Tibial nerve (tissue), 4 donors: ENCODE data around the gene AIG1. TPM values are rescaled to one million over a fixed set of nuclear protein-coding genes. Genes with fewer than 3 reads are reported as not detected.

Source experiments
- DNase-seq, 2 donors: peaks; one replicate each; pipeline ENCODE4 v3.0.0-alpha.2; 2019; ENCODE audit warnings: low spot score in 2 of 2
- H3K27ac ChIP-seq, 4 donors: fragments of 200-600 bp; sonication (generic) in 3 of 4; one replicate each; pipeline ENCODE4 v1.5.1; 2017 to 2019; ENCODE audit warnings: mild to moderate bottlenecking in 1 of 4
- H3K27me3 ChIP-seq, 2 donors: fragments of 200-600 bp; sonication (generic) in 1 of 2; one replicate each; pipeline versions ENCODE4 v1.5.1 to v1.6.0; 2017 to 2019
- H3K36me3 ChIP-seq, 3 donors: fragments of 200-600 bp; sonication (generic); one replicate each; pipeline ENCODE4 v1.5.1; 2018 to 2019
- H3K4me1 ChIP-seq, 4 donors: fragments of 200-600 bp; sonication (generic) in 3 of 4; one replicate each; pipeline ENCODE4 v1.5.1; 2017 to 2019
- H3K4me3 ChIP-seq, 4 donors: fragments of 200-600 bp; sonication (generic) in 3 of 4; one replicate each; pipeline ENCODE4 v1.5.1; 2017 to 2019; ENCODE audit warnings: mild to moderate bottlenecking in 1 of 4, moderate library complexity in 1 of 4
- H3K9me3 ChIP-seq, 4 donors: fragments of 200-600 bp; sonication (generic) in 3 of 4; one replicate each; pipeline ENCODE4 v1.5.1; 2017 to 2019
- CTCF ChIP-seq, 5 experiments: fragments of 200-600 bp in 3 of 5; fragments of 450-650 bp in 2 of 5; sonication (generic) in 3 of 5; IDR thresholded peaks; one replicate each; pipeline ENCODE4 v1.5.1; 2016 to 2019; ENCODE audit warnings: antibody characterized with exemption in 5 of 5, mild to moderate bottlenecking in 3 of 5, moderate library complexity in 2 of 5
- EP300 ChIP-seq, 2 donors: sonication (generic); formaldehyde crosslinking; IDR thresholded peaks; one replicate each; pipeline ENCODE4 v1.6.1; 2017; ENCODE audit warnings: antibody characterized with exemption in 2 of 2, mild to moderate bottlenecking in 1 of 2
- POLR2A ChIP-seq, 2 donors: fragments of 450-650 bp; IDR thresholded peaks; one replicate each; pipeline ENCODE4 v1.6.1; 2017; ENCODE audit warnings: antibody characterized with exemption in 2 of 2, mild to moderate bottlenecking in 2 of 2, moderate library complexity in 2 of 2
- WGBS, 2 donors: methylation state at CpG; one replicate each; pipeline ENCODE4 v1.1.5; 2018; 5-methylcytosine and 5-hydroxymethylcytosine counted together
- total RNA-seq, 4 donors: library from RNA; depleted of rRNA; stranded (reverse); fragments of >200 nt; gene quantifications; one replicate each; pipeline ENCODE4 v1.1.0, GENCODE V29; 2016

AIG1 gene
- total RNA-seq, 4 donors from 2014 or later = 18.2 to 23.9 (median 22.2) TPM

- Histone ChIP-seq H3K4me1 (no peaks in the 10 kb centered on the region), H3K4me3 (no peak overlapping the region), H3K36me3 (peaks cover 0 to 3% (median 0%) of the 10 kb centered on the region in 3 donors), H3K9me3 (no peaks in the 10 kb centered on the region), H3K27me3 (no peaks in the 10 kb centered on the region), H3K27ac (no peak overlapping the region)
- TF ChIP-seq POLR2A (IDR thresholded peaks at IDR 0.05) (no peak), EP300 (IDR thresholded peaks at IDR 0.05) (no peak)
- no peak for DNase-seq
- WGBS, 2 donors = 65 to 77% methylated on average over 1 of the region's 1 CpG
These were observed 268.2 kb downstream of the AIG1 start for GRCh38 chr6:143328876-143329275.

GRCh38 chr6:143329323-143329722 lies 268.6 kb downstream of the AIG1 start:
- WGBS, 2 donors = 77 to 84% methylated on average over 3 of the region's 3 CpGs
- no peak overlapping the region for H3K4me3 ChIP-seq
- H3K27me3 ChIP-seq = no peaks in the 10 kb centered on the region
- no peak overlapping the region for H3K27ac ChIP-seq
- H3K36me3 ChIP-seq = peaks cover 0 to 7% (median 0%) of the 10 kb centered on the region in 3 donors
- H3K4me1 ChIP-seq = no peaks in the 10 kb centered on the region
- no peak for TF ChIP-seq CTCF (IDR thresholded peaks at IDR 0.05)
- TF ChIP-seq POLR2A (IDR thresholded peaks at IDR 0.05) = no peak
- no peak for TF ChIP-seq EP300 (IDR thresholded peaks at IDR 0.05)
- no peak for DNase-seq
- H3K9me3 ChIP-seq = no peaks in the 10 kb centered on the region

- no peak for DNase-seq
- Histone ChIP-seq H3K27ac (no peak overlapping the region), H3K9me3 (no peaks in the 10 kb centered on the region), H3K27me3 (no peaks in the 10 kb centered on the region), H3K4me3 (no peak overlapping the region), H3K36me3 (peaks cover 0 to 7% (median 0%) of the 10 kb centered on the region in 3 donors), H3K4me1 (no peaks in the 10 kb centered on the region)
- TF ChIP-seq POLR2A (IDR thresholded peaks at IDR 0.05) (no peak), CTCF (IDR thresholded peaks at IDR 0.05) (no peak), EP300 (IDR thresholded peaks at IDR 0.05) (no peak)
- 91 to 97% methylated on average over 2 of the region's 2 CpGs for WGBS, 2 donors
These were observed 270.7 kb downstream of the AIG1 start for GRCh38 chr6:143331362-143331761.

- Histone ChIP-seq H3K4me3 (no peak overlapping the region), H3K9me3 (no peaks in the 10 kb centered on the region), H3K36me3 (peaks cover 0 to 7% (median 0%) of the 10 kb centered on the region in 3 donors), H3K4me1 (no peaks in the 10 kb centered on the region), H3K27ac (no peak overlapping the region), H3K27me3 (no peaks in the 10 kb centered on the region)
- no peak for DNase-seq
- 45 to 54% methylated on average over 1 of the region's 1 CpG for WGBS, 2 donors
- TF ChIP-seq EP300 (IDR thresholded peaks at IDR 0.05) (no peak), CTCF (IDR thresholded peaks at IDR 0.05) (no peak), POLR2A (IDR thresholded peaks at IDR 0.05) (no peak)
These were observed 271.6 kb downstream of the AIG1 start for GRCh38 chr6:143332153-143332845.

- no peak overlapping the region for H3K4me3 ChIP-seq
- 84 to 92% methylated on average over 2 of the region's 2 CpGs for WGBS, 2 donors
- peaks cover 0 to 14% (median 0%) of the 10 kb centered on the region in 3 donors for H3K36me3 ChIP-seq
- no peak for DNase-seq
- no peak overlapping the region for H3K27ac ChIP-seq
- no peaks in the 10 kb centered on the region for H3K9me3 ChIP-seq
- no peaks in the 10 kb centered on the region for H3K27me3 ChIP-seq
- H3K4me1 ChIP-seq = no peaks in the 10 kb centered on the region
- TF ChIP-seq CTCF (IDR thresholded peaks at IDR 0.05) = no peak
- no peak for TF ChIP-seq EP300 (IDR thresholded peaks at IDR 0.05)
- TF ChIP-seq POLR2A (IDR thresholded peaks at IDR 0.05) = no peak
These were observed 272.4 kb downstream of the AIG1 start for GRCh38 chr6:143333081-143333480.
